Skeletal muscle tissue (tissue), 4 donors: ENCODE measurements around the gene TIPARP. TPM values are rescaled to one million over a fixed set of nuclear protein-coding genes. Genes with fewer than 3 reads are reported as not detected.

ENCODE experiments used
- H3K27ac ChIP-seq: one replicate; pipeline ENCODE4 v1.7.0; 2013; ENCODE audit warnings: mild to moderate bottlenecking, low read depth, low read length, inconsistent platforms
- H3K27me3 ChIP-seq, 3 donors: one replicate each; pipeline ENCODE4 v1.7.0; 2013; ENCODE audit warnings: low read length in 3 of 3; ENCODE audit not compliant: control insufficient read depth in 3 of 3, insufficient read depth in 3 of 3
- H3K36me3 ChIP-seq, 3 donors: one replicate each; pipeline ENCODE4 v1.7.0; 2013; ENCODE audit warnings: low read length in 3 of 3; ENCODE audit not compliant: control insufficient read depth in 3 of 3, insufficient read depth in 3 of 3
- H3K4me1 ChIP-seq, 3 donors: one replicate each; pipeline ENCODE4 v1.7.0; 2013; ENCODE audit warnings: low read length in 3 of 3, mild to moderate bottlenecking in 3 of 3; ENCODE audit not compliant: control insufficient read depth in 3 of 3, insufficient read depth in 3 of 3
- H3K4me3 ChIP-seq, 3 donors: one replicate each; pipeline ENCODE4 v1.7.0; 2013; ENCODE audit warnings: low read length in 3 of 3
- H3K9ac ChIP-seq, 3 donors: one replicate each; pipeline ENCODE4 v1.7.0; 2013; ENCODE audit warnings: low read length in 3 of 3, mild to moderate bottlenecking in 3 of 3, moderate library complexity in 2 of 3, low read depth in 1 of 3
- H3K9me3 ChIP-seq, 3 donors: one replicate each; pipeline ENCODE4 v1.7.0; 2013; ENCODE audit warnings: low read length in 3 of 3; ENCODE audit not compliant: control insufficient read depth in 3 of 3
- total RNA-seq: library from RNA; depleted of rRNA; stranded (reverse); fragments of >200 nt; gene quantifications from one replicate; pipeline ENCODE4 v1.2.3, GENCODE V29; 2014
- donor health status: Osteomylitis.

The TIPARP gene
- total RNA-seq, 1 donor from 2014 or later, result 15.7 TPM

GRCh38 chr3:156745766-156746165 is 71.4 kb downstream of the TIPARP start:
- no peak overlapping the region for H3K9ac ChIP-seq
- no peaks in the 10 kb centered on the region for H3K9me3 ChIP-seq
- no peak overlapping the region for H3K4me3 ChIP-seq
- peaks cover 0 to under 1% (median 0%) of the 10 kb centered on the region in 3 donors for H3K27me3 ChIP-seq
- H3K27ac ChIP-seq, result no peak overlapping the region
- peaks cover 0 to 3% (median 0%) of the 10 kb centered on the region in 3 donors for H3K4me1 ChIP-seq
- H3K36me3 ChIP-seq, result no peaks in the 10 kb centered on the region

GRCh38 chr3:156747046-156747445 is 72.7 kb downstream of the TIPARP start:
- H3K36me3 ChIP-seq, result no peaks in the 10 kb centered on the region
- H3K9me3 ChIP-seq, result no peaks in the 10 kb centered on the region
- H3K27ac ChIP-seq, result no peak overlapping the region
- no peak overlapping the region for H3K4me3 ChIP-seq
- H3K4me1 ChIP-seq, result peaks cover 4 to 6% (median 5%) of the 10 kb centered on the region in 3 donors
- H3K27me3 ChIP-seq, result peaks cover 0 to 9% (median 0%) of the 10 kb centered on the region in 3 donors
- H3K9ac ChIP-seq, result no peak overlapping the region

- peaks cover 0 to 10% (median 0%) of the 10 kb centered on the region in 3 donors for H3K27me3 ChIP-seq
- H3K9me3 ChIP-seq, result no peaks in the 10 kb centered on the region
- H3K4me3 ChIP-seq, result no peak overlapping the region
- H3K36me3 ChIP-seq, result no peaks in the 10 kb centered on the region
- no peak overlapping the region for H3K9ac ChIP-seq
- peaks cover 4 to 6% (median 5%) of the 10 kb centered on the region in 3 donors for H3K4me1 ChIP-seq
- H3K27ac ChIP-seq, result no peak overlapping the region
Observed at GRCh38 chr3:156749244-156749643, 74.9 kb downstream of the TIPARP start.

GRCh38 chr3:156750191-156750873 is 75.9 kb downstream of the TIPARP start:
- no peak overlapping the region for H3K27ac ChIP-seq
- no peak overlapping the region for H3K4me3 ChIP-seq
- H3K4me1 ChIP-seq, result peaks cover 4 to 6% (median 5%) of the 10 kb centered on the region in 3 donors
- peaks cover 0 to 10% (median 0%) of the 10 kb centered on the region in 3 donors for H3K27me3 ChIP-seq
- H3K9ac ChIP-seq, result no peak overlapping the region
- H3K9me3 ChIP-seq, result no peaks in the 10 kb centered on the region
- no peaks in the 10 kb centered on the region for H3K36me3 ChIP-seq

GRCh38 chr3:156750874-156751245 is 76.5 kb downstream of the TIPARP start:
- H3K36me3 ChIP-seq, result no peaks in the 10 kb centered on the region
- H3K9ac ChIP-seq, result no peak overlapping the region
- no peaks in the 10 kb centered on the region for H3K9me3 ChIP-seq
- H3K4me3 ChIP-seq, result no peak overlapping the region
- H3K27ac ChIP-seq, result no peak overlapping the region
- peaks cover 4 to 6% (median 5%) of the 10 kb centered on the region in 3 donors for H3K4me1 ChIP-seq
- H3K27me3 ChIP-seq, result peaks cover 0 to 10% (median 0%) of the 10 kb centered on the region in 3 donors

GRCh38 chr3:156751461-156752025 is 77.2 kb downstream of the TIPARP start:
- H3K27me3 ChIP-seq, result peaks cover 0 to 10% (median 0%) of the 10 kb centered on the region in 3 donors
- H3K4me1 ChIP-seq, result peaks cover 4 to 6% (median 5%) of the 10 kb centered on the region in 3 donors
- H3K9ac ChIP-seq, result no peak overlapping the region
- peak overlapping the region; percentile 26 to 54 (median 52) for H3K4me3 ChIP-seq
- H3K27ac ChIP-seq, result no peak overlapping the region
- no peaks in the 10 kb centered on the region for H3K9me3 ChIP-seq
- no peaks in the 10 kb centered on the region for H3K36me3 ChIP-seq

Other genes starting within 250 kb of the TIPARP start
- gene SSR3, start 119.5 kb upstream of the TIPARP start, total RNA-seq, result 71.5 TPM
- 0.52 TPM for gene LEKR1, start 151.8 kb downstream of the TIPARP start, total RNA-seq